Cardiac muscle cell (in vitro differentiated cells and primary cell): Measurements from ENCODE around the gene SAGE1. TPM values are rescaled to one million over a fixed set of nuclear protein-coding genes. Genes with fewer than 3 reads are reported as not detected.

Source experiments
- DNase-seq, 2 donors: peaks; one replicate each; pipeline versions ENCODE4 v3.0.0 to v3.0.0-alpha.2; 2010 to 2017; ENCODE audit warnings: low read depth in 1 of 2, low spot score in 1 of 2
- H3K27ac ChIP-seq: fragments of 200-600 bp; sonication (generic); 2 replicates; pipeline ENCODE4 v1.5.1; 2016
- H3K27me3 ChIP-seq: fragments of 200-600 bp; sonication (generic); 2 replicates; pipeline ENCODE4 v1.6.0; 2016; ENCODE audit warnings: control low read depth
- H3K36me3 ChIP-seq: fragments of 200-600 bp; sonication (generic); 2 replicates; pipeline ENCODE4 v1.5.1; 2016; ENCODE audit warnings: control low read depth
- H3K4me1 ChIP-seq: fragments of 200-600 bp; sonication (generic); 2 replicates; pipeline ENCODE4 v1.8.1; 2017; ENCODE audit warnings: low read depth, mild to moderate bottlenecking, mixed run types
- H3K4me3 ChIP-seq: fragments of 200-600 bp; sonication (generic); 2 replicates; pipeline ENCODE4 v1.5.1; 2016; ENCODE audit warnings: mild to moderate bottlenecking
- H3K9me3 ChIP-seq: fragments of 200-600 bp; sonication (generic); 2 replicates; pipeline ENCODE4 v1.5.1; 2017; ENCODE audit warnings: low read depth, mild to moderate bottlenecking, control low read depth
- polyA plus RNA-seq: library from polyadenylated mRNA; unstranded; fragments of >200 nt; fragmentation: Nextera tagmentation; extraction: Ambion mirVana; gene quantifications from 2 replicates; pipeline ENCODE4 v1.2.1, GENCODE V29; 2016
- total RNA-seq: library from RNA; depleted of rRNA; stranded (reverse); fragments of >200 nt; gene quantifications from 2 replicates; pipeline ENCODE4 v1.2.3, GENCODE V29; 2016
- TF ChIP-seq, protein P1 (sequence below): IDR thresholded peaks from 2 replicates; pipeline ENCODE4 v1.5.1; 2012; ENCODE audit warnings: low read depth, mild to moderate bottlenecking, low read length

Gene SAGE1
- total and polyA plus RNA-seq, 2 experiments from 2014 or later: not detected

DNA sequence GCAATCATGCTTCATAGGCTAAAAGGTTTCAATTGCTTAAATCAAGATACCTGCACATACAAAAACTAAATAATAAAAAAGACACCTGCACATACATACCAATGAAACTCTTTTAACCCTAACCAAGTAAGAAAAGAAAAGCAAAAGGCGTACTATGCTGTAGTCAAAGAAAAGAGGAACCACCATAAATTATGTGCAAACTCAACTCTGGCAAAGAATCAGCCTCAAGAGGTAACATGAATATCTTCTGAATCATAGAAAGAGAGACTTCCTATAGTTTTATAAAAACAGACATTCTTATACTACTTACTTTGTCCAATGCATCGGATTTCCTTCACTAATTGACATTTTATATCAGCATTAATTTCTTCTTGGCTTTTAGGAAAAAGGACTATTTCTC, 51.0 kb downstream of the SAGE1 start:
- TF ChIP-seq, protein P1, sequence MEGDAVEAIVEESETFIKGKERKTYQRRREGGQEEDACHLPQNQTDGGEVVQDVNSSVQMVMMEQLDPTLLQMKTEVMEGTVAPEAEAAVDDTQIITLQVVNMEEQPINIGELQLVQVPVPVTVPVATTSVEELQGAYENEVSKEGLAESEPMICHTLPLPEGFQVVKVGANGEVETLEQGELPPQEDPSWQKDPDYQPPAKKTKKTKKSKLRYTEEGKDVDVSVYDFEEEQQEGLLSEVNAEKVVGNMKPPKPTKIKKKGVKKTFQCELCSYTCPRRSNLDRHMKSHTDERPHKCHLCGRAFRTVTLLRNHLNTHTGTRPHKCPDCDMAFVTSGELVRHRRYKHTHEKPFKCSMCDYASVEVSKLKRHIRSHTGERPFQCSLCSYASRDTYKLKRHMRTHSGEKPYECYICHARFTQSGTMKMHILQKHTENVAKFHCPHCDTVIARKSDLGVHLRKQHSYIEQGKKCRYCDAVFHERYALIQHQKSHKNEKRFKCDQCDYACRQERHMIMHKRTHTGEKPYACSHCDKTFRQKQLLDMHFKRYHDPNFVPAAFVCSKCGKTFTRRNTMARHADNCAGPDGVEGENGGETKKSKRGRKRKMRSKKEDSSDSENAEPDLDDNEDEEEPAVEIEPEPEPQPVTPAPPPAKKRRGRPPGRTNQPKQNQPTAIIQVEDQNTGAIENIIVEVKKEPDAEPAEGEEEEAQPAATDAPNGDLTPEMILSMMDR: no peak
- Histone ChIP-seq H3K4me3 (no peak overlapping the region), H3K4me1 (no peaks in the 10 kb centered on the region), H3K27me3 (no peaks in the 10 kb centered on the region), H3K27ac (no peak overlapping the region), H3K9me3 (no peaks in the 10 kb centered on the region), H3K36me3 (no peaks in the 10 kb centered on the region)
- DNase-seq: no peak

DNA sequence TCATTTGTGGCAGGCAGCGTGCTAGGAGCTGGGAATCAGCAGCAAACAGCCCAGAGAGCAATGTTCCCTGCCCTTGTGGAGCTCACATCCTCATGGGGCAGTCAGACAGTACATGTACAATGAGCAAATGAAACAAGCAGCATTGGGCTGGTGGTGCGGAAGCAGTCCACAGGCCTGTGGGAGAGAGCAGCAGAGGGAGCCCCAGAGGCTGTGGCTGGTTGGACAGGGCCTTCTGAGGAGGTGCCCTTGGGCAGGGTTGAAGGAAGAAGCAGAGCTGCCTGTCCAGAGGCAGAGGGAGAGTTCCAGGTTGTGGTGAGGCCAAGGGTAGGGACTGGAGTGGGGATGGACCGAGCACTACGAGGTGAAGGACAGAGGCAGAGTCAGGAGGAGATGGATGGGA, 57.8 kb downstream of the SAGE1 start:
- no peaks in the 10 kb centered on the region for H3K4me1 ChIP-seq
- no peaks in the 10 kb centered on the region for H3K9me3 ChIP-seq
- H3K4me3 ChIP-seq: no peak overlapping the region
- DNase-seq: no peak
- TF ChIP-seq, protein P1: no peak
- no peaks in the 10 kb centered on the region for H3K36me3 ChIP-seq
- no peaks in the 10 kb centered on the region for H3K27me3 ChIP-seq
- H3K27ac ChIP-seq: no peak overlapping the region

Other genes starting within 250 kb of the SAGE1 start
- gene CT45A1, start 180.1 kb upstream of the SAGE1 start, total RNA-seq: not detected in 2 replicates
- not detected in 2 replicates for gene CT45A1, start 180.1 kb upstream of the SAGE1 start, polyA plus RNA-seq
- gene CT45A3, start 125.5 kb upstream of the SAGE1 start, total RNA-seq: not detected in 2 replicates
- gene CT45A3, start 125.5 kb upstream of the SAGE1 start, polyA plus RNA-seq: not detected in 2 replicates
- not detected in 2 replicates for gene CT45A5, start 108.2 kb upstream of the SAGE1 start, total RNA-seq
- not detected in 2 replicates for gene CT45A5, start 108.2 kb upstream of the SAGE1 start, polyA plus RNA-seq
- gene CT45A6, start 90.9 kb upstream of the SAGE1 start, total RNA-seq: not detected in 2 replicates
- not detected in 2 replicates for gene CT45A6, start 90.9 kb upstream of the SAGE1 start, polyA plus RNA-seq
- gene CT45A2, start 73.7 kb upstream of the SAGE1 start, total RNA-seq: not detected in 2 replicates
- gene CT45A2, start 73.7 kb upstream of the SAGE1 start, polyA plus RNA-seq: not detected in 2 replicates
- gene CT45A7, start 56.4 kb upstream of the SAGE1 start, total RNA-seq: not detected in 2 replicates
- not detected in 2 replicates for gene CT45A7, start 56.4 kb upstream of the SAGE1 start, polyA plus RNA-seq
- gene CT45A8, start 39.2 kb upstream of the SAGE1 start, total RNA-seq: not detected in 2 replicates
- gene CT45A8, start 39.2 kb upstream of the SAGE1 start, polyA plus RNA-seq: not detected in 2 replicates
- not detected in 2 replicates for gene CT45A9, start 21.9 kb upstream of the SAGE1 start, total RNA-seq
- not detected in 2 replicates for gene CT45A9, start 21.9 kb upstream of the SAGE1 start, polyA plus RNA-seq
- not detected in 2 replicates for gene CT45A10, start 272 bp upstream of the SAGE1 start, total RNA-seq
- gene CT45A10, start 272 bp upstream of the SAGE1 start, polyA plus RNA-seq: not detected in 2 replicates
- gene MMGT1, start 80.3 kb downstream of the SAGE1 start, total RNA-seq: 8.3 and 8.5 TPM in 2 replicates
- gene MMGT1, start 80.3 kb downstream of the SAGE1 start, polyA plus RNA-seq: 9.5 and 10.5 TPM in 2 replicates
- 12.0 and 13.2 TPM in 2 replicates for gene SLC9A6, start 91.7 kb downstream of the SAGE1 start, total RNA-seq
- 11.8 and 12.3 TPM in 2 replicates for gene SLC9A6, start 91.7 kb downstream of the SAGE1 start, polyA plus RNA-seq